ENCODE results near the gene TNFAIP3. TPM values are rescaled to one million over a fixed set of nuclear protein-coding genes. Genes with fewer than 3 reads are reported as not detected.

Gene TNFAIP3
- 1 to 10 TPM; 5.9 to 7.8 (median 7.3) TPM for total RNA-seq

DNA sequence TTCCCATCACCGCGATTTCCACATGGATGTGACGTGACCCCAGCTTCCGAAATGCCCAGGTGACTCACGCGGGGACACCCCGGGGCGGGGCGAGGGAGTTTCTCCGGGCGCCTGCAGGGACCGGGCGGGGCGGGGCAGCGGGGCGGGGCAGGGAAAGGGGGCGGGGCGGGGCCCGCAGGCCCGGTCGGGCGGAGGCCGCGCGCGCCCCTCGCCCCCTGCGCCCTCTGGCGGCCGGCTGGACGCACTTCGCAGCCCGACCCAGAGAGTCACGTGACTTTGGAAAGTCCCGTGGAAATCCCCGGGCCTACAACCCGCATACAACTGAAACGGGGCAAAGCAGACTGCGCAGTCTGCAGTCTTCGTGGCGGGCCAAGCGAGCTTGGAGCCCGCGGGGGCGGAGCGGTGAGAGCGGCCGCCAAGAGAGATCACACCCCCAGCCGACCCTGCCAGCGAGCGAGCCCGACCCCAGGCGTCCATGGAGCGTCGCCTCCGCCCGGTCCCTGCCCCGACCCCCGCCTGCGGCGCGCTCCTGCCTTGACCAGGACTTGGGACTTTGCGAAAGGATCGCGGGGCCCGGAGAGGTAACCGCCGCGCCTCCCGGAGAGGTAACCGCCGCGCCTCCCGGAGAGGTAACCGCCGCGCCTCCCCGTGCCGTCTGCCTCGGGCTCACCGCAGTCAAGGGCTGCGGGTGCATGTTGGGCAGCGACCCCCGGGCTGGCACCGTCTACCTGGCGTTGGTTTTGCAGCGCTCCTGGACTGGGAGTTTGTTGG, at the start of gene TNFAIP3:
TNFAIP3 (plus strand) TSS at position 346 of the 771 bp plus-strand sequence. CDS start 3,969 bp downstream, outside the sequence.
- Histone ChIP-seq H3K27ac (peak within 1 kb of the TSS; percentile 74 to 85 (median 82)), H3K27me3 (no peaks in the 10 kb centered on the region), H3K4me3 (replicated peaks in 1 of 3) (peak within 1 kb of the TSS; percentile 33 to 78 (median 72)), H3K4me1 (peaks cover 12 to 27% of the 10 kb centered on the region in 2 donors), H3K9me3 (no peaks in the 10 kb centered on the region), H3K36me3 (no peaks in the 10 kb centered on the region)
- intact Hi-C loops (cut with DNase I) = loop anchor here (2.0 to 10.0 kb wide), 2 partner anchors 78 to 158 kb away; no protein-coding TSS in a partner anchor
- 0 to 1% methylated on average over 20 to 57 of the region's 87 CpGs for WGBS, 2 donors
- TF ChIP-seq POLR2A (IDR thresholded peaks at IDR 0.05) (peak; percentile 42 to 91), CTCF (IDR thresholded peaks at IDR 0.05) (peak in 5 of 6 experiments; percentile 44 to 97 (median 83))
- peak; percentile 94 to 95 for DNase-seq

GRCh38 chr6:137818440-137818839, 48.6 kb upstream of the TNFAIP3 start:
- WGBS, 2 donors = 96 to 98% methylated on average over 3 of the region's 3 CpGs
- H3K27ac ChIP-seq = no peak overlapping the region
- H3K4me3 ChIP-seq (replicated peaks in 1 of 3) = no peak overlapping the region
- TF ChIP-seq CTCF (IDR thresholded peaks at IDR 0.05) (no peak), POLR2A (IDR thresholded peaks at IDR 0.05) (no peak)
- no peak for DNase-seq
- no peaks in the 10 kb centered on the region for H3K36me3 ChIP-seq
- H3K9me3 ChIP-seq = no peaks in the 10 kb centered on the region
- no peaks in the 10 kb centered on the region for H3K4me1 ChIP-seq
- intact Hi-C loops (cut with DNase I) = no loop called here
- no peaks in the 10 kb centered on the region for H3K27me3 ChIP-seq

- Histone ChIP-seq H3K9me3 (no peaks in the 10 kb centered on the region), H3K4me3 (replicated peaks in 1 of 3) (no peak overlapping the region), H3K27me3 (no peaks in the 10 kb centered on the region), H3K4me1 (peaks cover 0 to 10% of the 10 kb centered on the region in 2 donors), H3K27ac (no peak overlapping the region), H3K36me3 (no peaks in the 10 kb centered on the region)
- intact Hi-C loops (cut with DNase I) = no loop called here
- no peak for DNase-seq
- WGBS, 2 donors = 73 to 75% methylated on average over 2 of the region's 2 CpGs
- TF ChIP-seq CTCF (IDR thresholded peaks at IDR 0.05) (no peak), POLR2A (IDR thresholded peaks at IDR 0.05) (no peak)
These were observed 47.3 kb upstream of the TNFAIP3 start for GRCh38 chr6:137819740-137820139.

DNA sequence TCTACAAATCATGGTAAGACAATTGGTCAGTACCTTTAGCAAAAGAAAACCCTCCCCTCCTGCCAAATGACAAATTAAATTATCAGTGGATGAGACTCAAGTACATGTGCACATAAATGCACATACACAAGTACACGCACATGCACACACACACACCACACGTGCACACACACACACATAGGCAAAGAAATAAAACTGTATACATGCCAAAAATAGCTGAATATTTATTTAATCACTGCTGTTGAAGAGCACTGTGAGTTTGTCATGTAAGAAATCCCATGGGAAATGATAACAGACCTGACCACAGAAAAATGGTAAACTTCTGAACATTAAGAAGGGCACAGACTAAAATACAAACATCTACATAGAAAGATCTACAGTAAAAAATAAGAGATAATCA, 46.6 kb upstream of the TNFAIP3 start:
- H3K4me1 ChIP-seq = peaks cover 0 to 10% of the 10 kb centered on the region in 2 donors
- WGBS, 2 donors = 87 to 95% methylated on average over 2 of the region's 2 CpGs
- H3K4me3 ChIP-seq (replicated peaks in 1 of 3) = no peak overlapping the region
- H3K36me3 ChIP-seq = no peaks in the 10 kb centered on the region
- DNase-seq = no peak
- H3K9me3 ChIP-seq = no peaks in the 10 kb centered on the region
- H3K27ac ChIP-seq = no peak overlapping the region
- intact Hi-C loops (cut with DNase I) = no loop called here
- no peaks in the 10 kb centered on the region for H3K27me3 ChIP-seq
- no peak for TF ChIP-seq CTCF (IDR thresholded peaks at IDR 0.05)
- no peak for TF ChIP-seq POLR2A (IDR thresholded peaks at IDR 0.05)

- TF ChIP-seq CTCF (IDR thresholded peaks at IDR 0.05) = no peak
- TF ChIP-seq POLR2A (IDR thresholded peaks at IDR 0.05) = no peak
- H3K27ac ChIP-seq = no peak overlapping the region
These were observed 46.1 kb upstream of the TNFAIP3 start for GRCh38 chr6:137820952-137821351.

More at GRCh38 chr6:137820952-137821351, 46.1 kb upstream of the TNFAIP3 start:
- WGBS, 2 donors = 73 to 87% methylated on average over 1 of the region's 1 CpG
- Histone ChIP-seq H3K4me3 (replicated peaks in 1 of 3) (no peak overlapping the region), H3K27me3 (no peaks in the 10 kb centered on the region), H3K9me3 (no peaks in the 10 kb centered on the region), H3K4me1 (peaks cover 0 to 10% of the 10 kb centered on the region in 2 donors), H3K36me3 (no peaks in the 10 kb centered on the region)
- intact Hi-C loops (cut with DNase I) = no loop called here
- DNase-seq = no peak

Measured in thyroid gland (tissue), 4 donors.